NCI-H345 (cell line): ENCODE results near the gene SCAMP5.

ENCODE experiments used
- DNase-seq: peaks from one replicate; lab custom pipeline; 2025; lab: John Stamatoyannopoulos, UW

SCAMP5 gene

DNA sequence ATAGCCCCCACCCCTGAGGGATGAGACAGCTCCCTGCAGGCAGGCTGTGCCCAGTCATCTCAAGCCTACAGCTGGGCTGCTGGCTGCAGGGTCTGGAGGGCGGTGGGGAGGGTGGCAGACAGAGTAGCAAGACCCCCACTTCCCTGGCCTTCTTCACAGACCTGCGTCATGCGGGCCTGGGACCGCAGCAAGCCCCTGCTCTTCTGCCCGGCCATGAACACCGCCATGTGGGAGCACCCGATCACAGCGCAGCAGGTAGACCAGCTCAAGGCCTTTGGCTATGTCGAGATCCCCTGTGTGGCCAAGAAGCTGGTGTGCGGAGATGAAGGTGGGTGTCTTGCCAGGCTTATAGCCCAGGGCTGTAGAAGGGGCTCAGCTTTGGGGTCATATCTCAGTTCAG, 53.0 kb downstream of the SCAMP5 start:
- DNase-seq: no peak

GRCh38 chr15:75049392-75049791, 54.0 kb downstream of the SCAMP5 start:
- peak; percentile 61 for DNase-seq

DNA sequence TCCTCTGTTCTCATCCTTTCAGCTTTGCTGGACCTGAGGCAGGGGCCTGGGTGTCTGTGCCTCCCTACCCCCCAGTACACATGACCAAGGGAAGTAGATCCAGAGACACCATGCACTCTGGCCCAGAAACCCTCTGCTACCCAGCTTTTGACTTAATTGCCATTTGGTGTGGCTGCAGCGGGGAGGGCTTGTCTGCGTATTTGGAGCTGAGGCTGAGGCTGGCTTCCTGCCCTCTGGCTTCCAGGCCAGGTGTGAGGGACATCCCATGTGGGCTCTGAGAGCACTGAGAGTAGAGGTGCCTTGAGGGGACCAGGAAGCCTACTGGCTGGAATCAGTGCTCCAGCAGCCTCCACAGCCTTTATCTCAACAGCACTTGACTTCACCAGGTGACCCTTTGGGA, 54.9 kb downstream of the SCAMP5 start:
- DNase-seq: no peak

DNA sequence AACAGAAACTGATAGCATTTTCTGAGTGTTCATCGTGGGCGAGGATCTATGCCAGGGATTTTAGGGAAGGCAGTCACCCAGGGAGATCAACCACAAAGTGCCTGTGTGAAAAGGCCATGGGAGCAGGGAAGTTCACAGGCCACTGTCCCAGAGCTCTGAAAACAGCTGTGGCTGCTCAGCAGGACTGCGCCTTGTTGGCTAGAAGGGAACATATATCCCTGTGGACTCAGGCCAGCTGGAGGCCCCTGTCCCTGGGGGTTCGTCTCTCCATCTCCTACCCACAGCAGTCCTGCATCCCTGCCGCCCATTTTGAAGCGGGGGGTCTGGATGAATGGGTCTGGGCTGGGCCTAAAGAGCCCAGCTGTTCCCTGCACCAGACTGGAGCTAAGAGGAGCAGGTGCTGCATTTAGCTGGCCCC, 55.8 kb downstream of the SCAMP5 start:
- DNase-seq: peak; percentile 22

DNA sequence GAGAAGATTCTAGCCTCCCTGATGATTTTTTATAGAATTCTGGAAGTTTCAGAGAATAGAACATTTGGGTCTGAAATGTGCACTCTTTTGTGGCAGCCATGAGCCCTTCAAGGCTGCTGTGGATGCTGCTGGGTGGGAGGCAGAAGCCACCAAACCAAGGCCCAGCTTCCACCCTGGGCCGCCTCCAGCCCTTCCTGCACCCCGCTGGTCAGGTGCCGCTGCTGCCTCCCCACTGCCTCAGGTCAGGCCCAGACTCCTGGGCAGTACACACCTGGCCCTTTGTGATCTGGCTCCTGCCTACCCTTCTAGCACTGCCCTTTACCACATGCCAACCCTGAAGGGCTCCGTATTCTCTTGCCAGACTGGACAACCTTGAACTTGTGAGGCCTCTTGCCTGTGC, 56.3 kb downstream of the SCAMP5 start:
- no peak for DNase-seq

DNA sequence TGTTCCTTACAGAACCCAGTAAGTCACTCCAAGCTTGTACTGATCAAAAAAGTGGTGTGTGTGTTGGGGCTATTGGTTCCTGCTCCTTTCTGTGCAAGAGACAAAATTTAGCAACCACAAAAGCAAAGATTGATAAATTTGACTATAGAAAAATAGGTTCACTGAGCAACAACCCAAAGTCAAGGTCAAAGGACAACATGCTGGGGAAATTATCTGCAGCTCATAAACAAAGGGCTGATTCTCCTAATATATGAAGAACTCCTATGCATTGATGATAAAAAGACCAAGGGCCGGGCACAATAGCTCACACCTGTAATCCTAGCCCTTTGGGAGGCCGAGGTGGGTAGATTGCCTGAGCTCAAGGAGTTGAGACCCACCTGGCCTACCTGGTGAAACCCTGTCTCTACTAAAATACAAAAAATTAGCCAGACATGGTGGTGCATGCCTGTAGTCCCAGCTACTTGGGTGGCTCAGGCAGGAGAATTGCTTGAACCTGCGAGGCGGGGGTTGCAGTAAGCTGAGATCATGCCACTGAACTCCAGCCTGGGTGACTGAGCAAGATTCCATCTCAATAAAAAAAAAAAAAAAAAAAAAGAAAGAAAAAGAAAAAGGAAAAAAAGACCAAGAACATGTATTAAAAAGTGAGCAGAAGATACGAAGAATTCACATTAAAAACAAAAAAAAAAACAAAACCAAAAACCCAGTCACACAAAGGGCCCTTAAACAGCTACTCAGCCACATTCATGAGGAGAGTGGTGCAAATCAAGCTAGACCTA, 57.8 kb downstream of the SCAMP5 start:
- no peak for DNase-seq

DNA sequence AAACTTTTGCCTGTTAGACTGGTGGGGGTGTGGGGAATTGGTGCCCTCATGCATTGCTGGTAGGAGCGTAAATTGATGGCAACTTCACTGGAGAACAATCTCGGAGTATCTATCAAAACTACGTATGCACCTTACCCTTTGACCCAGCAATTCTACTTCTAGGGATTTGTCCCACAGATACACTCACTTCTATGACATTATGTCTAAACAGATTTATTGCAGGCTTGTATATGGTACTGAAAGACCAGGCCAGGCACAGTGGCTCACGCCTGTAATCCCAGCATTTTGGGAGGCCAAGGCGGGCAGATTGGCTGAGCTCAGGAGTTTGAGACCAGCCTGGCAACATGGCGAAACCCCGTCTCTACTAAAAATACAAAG, 58.4 kb downstream of the SCAMP5 start:
- DNase-seq: no peak

GRCh38 chr15:75054172-75054897, 59.0 kb downstream of the SCAMP5 start:
- DNase-seq: no peak

GRCh38 chr15:75056036-75056435, 60.7 kb downstream of the SCAMP5 start:
- no peak for DNase-seq

- no peak for DNase-seq
These were observed 63.0 kb downstream of the SCAMP5 start for GRCh38 chr15:75058127-75058905.

DNA sequence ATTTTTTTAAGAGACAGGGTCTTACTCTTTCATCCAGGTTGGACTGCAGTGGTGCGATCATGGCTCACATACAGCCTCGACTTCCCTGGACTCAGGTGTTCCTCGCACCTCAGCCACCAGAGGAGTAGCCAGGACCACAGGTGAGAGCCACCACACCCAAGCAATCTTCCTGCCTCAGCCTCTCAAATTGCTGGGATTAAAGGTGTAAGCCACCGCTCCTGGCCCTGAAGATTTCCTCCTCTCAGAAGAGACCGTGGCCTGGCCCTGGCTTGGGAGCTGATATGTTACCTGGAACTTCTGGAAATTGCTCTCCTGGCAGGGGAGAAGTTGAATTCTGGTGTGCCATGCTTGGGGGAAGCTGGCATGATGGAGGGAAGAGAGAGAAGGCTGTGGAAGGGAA, 64.2 kb downstream of the SCAMP5 start:
- DNase-seq: no peak

DNA sequence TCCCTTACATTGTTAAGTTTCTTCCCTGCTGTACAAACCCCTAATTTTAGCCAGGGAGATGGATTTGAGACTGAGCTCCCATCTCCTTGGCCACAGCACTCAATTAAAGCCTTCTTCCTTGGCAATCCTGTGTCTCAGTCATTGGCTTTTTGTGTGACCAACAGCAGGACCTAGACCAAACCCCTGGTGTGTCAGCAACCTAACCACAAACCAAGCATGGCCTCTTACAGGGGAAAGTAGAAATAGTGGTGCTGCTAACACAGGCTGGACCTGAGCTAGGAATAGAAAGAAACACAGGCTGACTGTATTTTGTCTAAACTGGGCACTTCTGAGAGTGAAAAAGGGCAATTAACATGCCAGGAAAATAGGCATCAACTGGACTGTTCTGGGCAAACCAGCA, 65.9 kb downstream of the SCAMP5 start:
- DNase-seq: no peak

GRCh38 chr15:75062706-75063105, 67.3 kb downstream of the SCAMP5 start:
- no peak for DNase-seq

- DNase-seq: no peak
These were observed 68.0 kb downstream of the SCAMP5 start for GRCh38 chr15:75063338-75063737.

- DNase-seq: no peak
These were observed 68.5 kb downstream of the SCAMP5 start for GRCh38 chr15:75063889-75064288.

DNA sequence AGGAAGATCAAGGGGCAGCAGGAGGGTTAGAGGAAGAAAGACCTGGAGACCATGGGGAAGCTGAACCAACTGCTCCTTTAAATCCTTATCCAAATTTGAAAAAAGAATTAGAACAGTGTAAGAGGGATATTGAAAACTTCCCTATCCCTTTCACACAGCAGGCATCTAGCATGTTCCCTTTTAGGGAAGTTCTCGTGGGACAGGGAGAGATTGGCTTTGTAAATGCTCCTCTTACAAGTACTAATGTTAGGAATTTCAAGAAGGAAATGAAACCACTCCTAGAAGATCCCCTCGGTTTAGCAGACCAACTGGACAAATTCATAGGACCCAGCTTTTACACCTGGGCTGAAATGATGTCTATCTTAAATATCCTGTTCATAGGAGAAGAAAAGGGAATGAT, 69.5 kb downstream of the SCAMP5 start:
- no peak for DNase-seq

DNA sequence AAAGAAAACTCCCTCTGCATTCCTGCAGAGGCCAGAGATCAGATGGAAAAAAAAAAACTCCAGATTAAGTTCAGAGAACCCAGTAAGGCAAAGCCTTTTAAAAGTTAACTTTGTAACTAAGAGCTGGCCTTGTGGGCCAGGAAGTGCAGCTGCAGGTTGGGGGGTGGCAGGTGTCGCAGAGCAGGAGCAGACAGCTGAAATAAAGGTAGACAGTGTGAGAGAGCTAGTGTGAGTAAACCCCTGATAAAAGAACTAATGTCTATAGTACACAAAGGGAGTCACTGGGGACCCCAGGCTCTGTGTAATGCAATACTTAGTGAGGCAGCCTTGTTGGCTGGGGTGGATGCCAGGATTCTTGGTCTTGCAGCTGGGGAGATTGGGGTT, 70.1 kb downstream of the SCAMP5 start:
- peak; percentile 61 for DNase-seq

DNA sequence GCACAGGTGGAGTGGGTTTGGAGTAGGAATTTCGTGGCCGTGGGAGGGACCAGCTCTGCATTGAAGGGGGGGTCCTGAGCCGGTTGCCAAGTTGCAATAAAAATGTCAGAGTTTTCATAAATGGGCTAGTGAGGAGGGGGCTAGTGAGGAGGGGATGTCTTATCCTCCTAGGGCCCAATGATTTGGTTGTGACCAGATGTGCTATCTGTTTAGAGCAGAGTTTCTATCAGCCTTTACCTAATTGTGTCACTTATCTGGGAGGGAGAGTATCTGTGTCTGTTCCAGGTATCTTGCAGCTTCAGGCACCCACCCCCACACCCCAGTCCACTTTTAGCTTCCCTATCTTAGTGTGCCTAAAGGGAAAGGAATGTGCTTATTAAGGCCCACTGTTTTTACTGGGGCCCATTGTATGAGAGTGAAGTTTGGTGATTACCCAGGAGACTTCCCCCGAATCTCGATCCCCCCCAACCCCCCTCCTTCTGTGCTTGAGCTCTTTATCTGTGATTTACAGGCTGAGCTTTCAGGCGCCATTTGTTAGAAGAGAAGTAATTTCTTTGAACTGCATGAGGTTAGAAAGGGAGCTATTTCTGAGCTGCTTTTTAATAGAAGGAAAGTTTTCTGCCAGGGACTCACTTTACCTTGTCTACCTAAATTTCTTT, 70.6 kb downstream of the SCAMP5 start:
- DNase-seq: no peak

- no peak for DNase-seq
These were observed 71.9 kb downstream of the SCAMP5 start for GRCh38 chr15:75067123-75067830.

DNA sequence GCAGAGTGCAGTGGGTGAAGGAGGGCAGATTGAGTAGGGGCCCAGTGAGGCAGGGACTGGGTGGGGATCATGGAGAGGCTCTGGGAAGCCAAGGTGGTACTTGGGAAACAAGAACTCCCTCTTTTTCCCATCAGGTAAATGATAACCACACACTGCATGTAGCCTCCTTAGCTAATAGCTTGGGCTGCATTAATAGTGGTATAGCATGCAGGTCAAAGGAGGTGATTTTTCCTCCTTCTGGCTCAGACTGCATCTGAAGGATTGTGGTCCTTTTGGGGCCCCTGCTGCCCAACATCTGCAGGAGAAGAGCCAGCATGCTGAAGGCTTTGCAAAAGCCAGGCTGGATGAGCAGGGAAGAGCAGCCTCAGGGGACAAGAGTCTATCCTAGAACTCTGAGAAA, 73.4 kb downstream of the SCAMP5 start:
- no peak for DNase-seq

- DNase-seq: no peak
These were observed 74.0 kb downstream of the SCAMP5 start for GRCh38 chr15:75069301-75069925.
